ENCODE measurements around the gene NRG3.

GRCh38 chr10:82564353-82565196 is 689.6 kb downstream of the NRG3 start:
- TF ChIP-seq CTCF (IDR thresholded peaks at IDR 0.05): no peak
- TF ChIP-seq POLR2A (IDR thresholded peaks at IDR 0.05): no peak
- no peak for TF ChIP-seq EP300 (IDR thresholded peaks at IDR 0.05)
- no peak for TF ChIP-seq POLR2AphosphoS5 (IDR thresholded peaks at IDR 0.05)

All from upper lobe of left lung (tissue), 4 donors.